ENCODE data around the gene MAP4.
"Not testable (repeated sequence)": the region's sequence is repeated elsewhere in the genome, so short reads cannot be mapped to it uniquely, and the experiment has no call there.

The MAP4 gene, protein sequence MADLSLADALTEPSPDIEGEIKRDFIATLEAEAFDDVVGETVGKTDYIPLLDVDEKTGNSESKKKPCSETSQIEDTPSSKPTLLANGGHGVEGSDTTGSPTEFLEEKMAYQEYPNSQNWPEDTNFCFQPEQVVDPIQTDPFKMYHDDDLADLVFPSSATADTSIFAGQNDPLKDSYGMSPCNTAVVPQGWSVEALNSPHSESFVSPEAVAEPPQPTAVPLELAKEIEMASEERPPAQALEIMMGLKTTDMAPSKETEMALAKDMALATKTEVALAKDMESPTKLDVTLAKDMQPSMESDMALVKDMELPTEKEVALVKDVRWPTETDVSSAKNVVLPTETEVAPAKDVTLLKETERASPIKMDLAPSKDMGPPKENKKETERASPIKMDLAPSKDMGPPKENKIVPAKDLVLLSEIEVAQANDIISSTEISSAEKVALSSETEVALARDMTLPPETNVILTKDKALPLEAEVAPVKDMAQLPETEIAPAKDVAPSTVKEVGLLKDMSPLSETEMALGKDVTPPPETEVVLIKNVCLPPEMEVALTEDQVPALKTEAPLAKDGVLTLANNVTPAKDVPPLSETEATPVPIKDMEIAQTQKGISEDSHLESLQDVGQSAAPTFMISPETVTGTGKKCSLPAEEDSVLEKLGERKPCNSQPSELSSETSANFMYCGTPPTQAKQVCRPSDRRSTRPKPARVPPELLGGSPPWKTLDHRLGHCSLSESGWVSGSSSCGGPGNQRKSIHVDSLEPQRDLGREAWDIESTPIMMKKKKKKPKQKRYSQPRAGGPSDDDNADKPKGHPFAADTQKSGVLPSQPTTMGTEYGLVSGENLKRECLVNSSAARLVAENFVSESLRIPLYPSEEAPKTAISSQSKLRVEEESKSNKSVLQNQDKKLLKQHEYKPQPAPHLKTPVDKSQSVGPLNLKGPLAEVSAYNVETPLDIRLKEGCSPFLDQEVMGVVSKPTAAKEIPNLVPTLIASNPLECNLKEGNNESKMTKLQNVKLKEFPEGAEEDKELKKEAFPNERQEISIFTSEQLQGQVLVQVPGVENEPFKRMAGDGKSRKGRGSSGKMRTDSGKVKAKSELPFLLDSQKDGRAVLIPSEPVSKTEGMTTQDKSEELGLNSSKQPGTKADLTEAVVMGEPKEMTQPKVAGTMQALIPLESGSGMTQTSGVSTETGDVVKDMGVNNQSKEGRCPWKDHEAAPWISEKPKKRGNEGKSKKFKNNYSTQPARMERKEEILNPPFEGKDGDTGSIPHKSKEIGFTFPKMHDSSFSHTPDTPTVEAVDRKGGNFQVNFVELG (N-terminal part only)

DNA sequence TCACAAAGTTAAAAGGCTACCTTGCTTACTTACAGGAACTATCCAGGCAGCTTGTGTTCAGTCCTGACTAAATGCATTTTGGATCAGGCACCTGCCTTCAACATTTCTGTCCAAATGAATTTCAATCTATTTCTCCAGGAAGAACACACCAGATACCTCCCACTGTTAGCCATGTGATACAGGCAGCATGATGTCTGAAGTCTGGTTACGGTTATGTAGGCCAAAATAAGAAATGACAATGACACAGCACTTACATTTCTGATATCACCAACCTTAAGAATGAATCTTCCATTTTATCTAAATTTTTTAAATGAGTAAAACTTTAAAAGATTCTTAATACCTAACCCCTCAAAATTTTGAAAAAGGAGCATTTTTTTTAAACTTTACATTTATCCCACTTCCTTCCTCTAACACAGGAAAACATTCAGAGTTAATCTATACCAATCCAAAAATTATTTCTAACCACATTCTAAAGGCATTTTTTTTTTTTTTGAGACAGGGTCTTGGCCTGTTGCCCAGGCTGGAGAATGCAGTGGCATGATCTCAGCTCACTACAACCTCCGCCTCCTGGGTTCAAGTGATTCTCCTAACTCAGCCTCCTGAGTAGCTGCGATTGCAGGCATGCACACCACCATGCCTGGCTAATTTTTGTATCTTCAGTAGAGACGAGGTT lies at the start of gene MAP4:
Gene MAP4 (minus strand): TSS at position 116 of the 673 bp plus-strand sequence. CDS start 17,556 bp downstream, outside the sequence.
- no peak for DNase-seq

DNA sequence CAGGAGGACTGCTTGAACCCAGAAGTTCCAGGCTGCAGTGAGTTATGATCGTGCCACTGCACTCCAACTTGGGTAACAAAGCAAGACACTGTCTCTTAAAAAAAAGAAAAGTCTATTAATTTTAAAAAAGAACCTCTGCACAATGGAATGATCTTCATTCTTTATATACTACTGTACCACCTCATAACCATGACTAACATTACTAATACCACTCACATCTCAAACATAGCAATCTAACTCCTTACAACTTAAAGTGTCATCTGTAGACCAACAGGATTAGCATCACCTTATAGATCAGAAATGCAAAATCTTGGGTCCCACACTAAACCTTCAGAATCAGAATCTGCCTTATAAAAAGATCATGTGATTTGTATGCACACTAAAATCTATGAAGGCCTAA lies 48.8 kb upstream of the MAP4 start:
- no peak for DNase-seq

DNA sequence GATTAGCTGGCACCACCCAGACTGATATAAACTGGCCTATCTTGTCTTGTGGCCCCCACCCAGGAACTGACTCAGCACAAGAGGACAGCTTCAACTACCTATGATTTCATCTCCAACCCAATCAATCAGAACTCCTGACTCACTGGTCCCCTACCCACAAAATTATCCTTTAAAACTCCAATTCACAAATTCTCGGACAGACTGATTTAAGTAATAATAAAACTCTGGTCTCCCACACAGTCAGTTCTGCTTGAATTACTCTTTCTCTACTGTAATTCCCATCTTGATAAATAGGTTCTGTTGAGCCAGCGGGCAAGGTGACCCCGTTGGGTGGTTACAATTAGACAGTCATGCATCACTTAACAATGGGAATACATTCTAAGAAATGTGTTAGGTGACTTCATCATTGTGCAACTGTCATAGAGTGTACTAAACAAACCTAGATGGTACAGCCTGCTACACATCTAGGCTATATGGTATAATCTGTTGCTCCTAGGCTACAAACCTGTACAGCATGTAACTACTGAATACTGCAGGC lies 48.1 kb upstream of the MAP4 start:
- no peak for DNase-seq

DNA sequence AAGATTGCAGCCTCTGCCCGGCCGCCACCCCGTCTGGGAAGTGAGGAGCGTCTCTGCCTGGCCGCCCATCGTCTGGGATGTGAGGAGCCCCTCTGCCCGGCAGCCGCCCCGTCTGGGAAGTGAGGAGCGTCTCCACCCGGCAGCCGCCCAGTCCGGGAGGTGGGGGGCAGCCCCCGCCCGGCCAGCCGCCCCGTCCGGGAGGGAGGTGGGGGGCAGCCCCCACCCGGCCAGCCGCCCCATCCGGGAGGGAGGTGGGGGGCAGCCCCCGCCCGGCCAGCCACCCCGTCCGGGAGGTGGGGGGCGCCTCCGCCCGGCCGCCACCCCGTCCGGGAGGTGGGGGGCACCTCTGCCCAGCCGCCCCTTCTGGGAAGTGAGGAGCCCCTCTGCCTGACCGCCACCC lies 45.4 kb upstream of the MAP4 start:
- DNase-seq: not testable (repeated sequence)

DNA sequence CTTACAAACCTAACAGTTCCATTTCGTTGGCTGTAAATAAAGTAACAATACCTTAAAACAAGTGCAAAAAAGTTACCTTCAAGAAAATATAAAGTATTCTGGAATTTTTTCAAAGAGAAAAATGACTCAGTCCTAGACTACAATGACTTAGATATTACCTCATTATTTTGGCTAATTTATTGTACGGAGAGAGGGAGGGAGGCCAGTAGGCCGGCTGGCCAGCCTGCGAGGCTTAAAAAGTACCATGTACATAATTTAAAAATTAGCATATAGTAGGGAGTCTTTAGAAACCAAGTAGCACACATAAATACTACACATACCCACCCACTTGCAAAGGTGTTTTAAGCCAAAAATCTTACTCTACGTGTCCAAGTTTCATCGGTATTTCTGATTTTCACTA lies 41.9 kb upstream of the MAP4 start:
- no peak for DNase-seq

DNA sequence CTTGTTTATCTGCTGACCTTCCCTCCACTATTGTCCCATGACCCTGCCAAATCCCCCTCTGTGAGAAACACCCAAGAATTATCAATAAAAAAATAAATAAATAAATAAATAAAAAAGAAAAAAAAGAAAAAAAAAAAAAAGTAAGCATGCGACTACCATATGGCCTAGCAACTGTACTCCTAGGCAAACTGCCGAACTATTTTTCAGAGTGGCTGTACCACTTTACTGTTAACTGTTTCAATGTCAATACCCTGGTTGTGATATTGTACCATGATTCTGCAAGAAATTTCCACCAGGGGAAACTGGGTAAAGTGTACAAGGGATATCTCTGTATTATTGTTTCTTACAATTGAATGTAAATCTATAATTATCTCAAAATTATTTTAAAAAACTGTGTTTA lies 41.3 kb upstream of the MAP4 start:
- DNase-seq: no peak

DNA sequence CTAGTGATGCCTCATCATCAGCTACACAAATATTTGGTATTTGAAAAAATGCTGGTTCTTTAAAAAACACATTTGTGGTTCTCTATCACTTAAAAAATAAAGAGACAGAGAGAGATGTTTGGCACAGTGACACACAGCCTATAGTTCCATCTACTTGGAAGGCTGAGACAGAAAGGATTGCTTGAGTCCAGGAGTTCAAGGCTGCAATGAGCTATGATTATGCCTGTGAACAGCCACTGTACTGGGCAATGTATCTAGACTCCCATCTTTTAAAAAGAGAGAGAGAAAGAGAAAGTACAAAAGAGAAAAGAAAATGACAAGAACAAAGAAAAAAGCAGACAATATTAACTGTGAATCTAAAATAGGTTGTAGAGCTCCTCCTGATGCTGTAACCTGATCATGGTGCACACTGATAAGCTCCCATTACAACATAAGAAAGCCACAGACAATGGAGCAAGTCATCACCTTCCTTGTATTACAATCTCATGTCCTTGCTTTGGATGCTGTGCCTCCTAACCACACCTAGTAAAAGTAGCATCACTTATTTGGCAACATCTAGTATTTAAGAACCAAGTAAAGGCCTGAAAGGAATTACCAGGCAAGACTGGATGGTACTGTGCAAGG lies 31.7 kb upstream of the MAP4 start:
- DNase-seq: no peak

DNA sequence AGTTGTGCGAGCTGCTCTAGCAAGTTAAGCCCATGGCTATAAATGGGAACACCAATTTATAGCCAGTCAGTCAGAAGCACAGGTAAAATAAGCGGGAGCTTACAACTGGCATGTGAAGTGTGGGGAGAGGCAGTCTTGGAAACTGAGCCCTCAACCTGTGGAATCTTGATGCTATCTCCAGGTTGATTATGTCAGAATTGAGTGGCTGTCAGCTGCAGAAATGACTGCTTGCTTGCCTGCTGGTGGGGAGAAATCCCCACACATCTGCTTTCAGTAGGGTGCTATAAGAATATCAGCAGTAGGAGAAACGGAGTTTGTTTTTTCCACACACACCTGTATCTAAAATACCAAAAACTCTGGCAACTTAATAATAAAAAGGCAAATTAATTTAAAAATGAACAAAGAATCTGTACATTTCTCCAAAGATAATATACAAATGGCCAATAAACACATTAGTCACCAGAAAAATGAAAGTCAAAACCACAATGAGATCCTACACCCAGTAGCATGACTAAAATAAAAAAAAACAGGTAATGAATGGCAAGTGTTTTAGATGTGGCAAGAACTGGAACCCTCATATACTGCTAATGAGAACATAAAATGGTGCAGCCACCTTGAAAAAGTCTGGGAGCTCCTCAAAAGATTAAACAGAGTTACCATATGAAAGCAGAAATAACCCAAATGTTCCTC lies 26.0 kb upstream of the MAP4 start:
- no peak for DNase-seq

DNA sequence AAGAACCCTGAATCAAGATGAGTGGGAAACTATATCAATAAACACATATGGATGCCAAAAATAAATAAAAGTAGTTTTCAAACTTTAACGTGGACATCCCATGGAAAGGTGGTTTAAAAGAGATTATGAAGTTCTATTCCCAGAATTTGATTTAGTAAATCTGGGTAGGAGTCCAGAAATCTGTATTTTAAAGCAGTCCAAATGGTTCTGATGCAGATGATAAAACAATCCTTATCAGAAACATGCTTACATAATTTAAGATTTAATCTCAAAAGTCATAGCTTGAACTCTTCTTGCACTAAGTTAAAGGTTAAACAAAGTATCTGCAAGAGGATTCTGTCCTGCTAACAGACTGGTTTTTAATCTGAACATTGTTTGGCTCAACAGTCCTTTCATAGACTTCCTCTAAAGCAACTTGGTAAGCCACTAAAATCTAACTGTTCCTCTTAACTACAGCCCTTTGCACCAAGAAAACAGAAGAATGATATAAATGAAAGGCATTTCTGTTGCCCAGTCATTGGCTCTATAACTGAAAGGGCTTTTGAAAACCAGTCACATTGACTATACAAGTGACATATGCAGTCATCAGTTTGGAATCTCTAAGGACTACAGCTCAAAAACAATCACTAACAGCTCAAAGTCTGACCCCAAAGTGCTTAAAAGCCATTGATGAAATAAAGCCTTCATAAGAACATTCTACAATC lies 23.4 kb upstream of the MAP4 start:
- DNase-seq: no peak

DNA sequence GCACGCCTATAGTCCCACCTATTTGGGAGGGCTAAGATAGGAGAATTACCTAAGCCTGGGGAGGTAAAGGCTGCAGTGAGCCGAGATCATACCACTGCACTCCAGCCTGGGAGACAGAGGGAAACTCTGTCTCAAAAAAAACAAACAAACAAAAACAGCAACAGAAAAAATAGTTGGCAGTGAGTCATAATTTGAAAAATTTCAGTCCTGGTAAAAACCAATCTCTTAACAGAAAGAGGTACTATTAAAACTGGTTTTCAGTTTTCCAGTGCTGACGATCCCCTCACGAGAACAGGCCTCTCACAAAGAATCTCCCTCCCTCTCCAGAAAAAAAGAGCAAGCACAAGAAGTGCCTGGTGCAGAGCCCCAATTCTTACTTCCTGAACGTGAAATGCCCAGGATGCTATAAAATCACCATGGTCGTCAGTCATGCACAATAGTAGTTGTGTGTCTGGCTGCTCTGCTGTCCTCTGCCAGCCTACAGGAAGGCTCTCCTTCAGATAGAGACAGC lies 22.8 kb upstream of the MAP4 start:
- DNase-seq: no peak

DNA sequence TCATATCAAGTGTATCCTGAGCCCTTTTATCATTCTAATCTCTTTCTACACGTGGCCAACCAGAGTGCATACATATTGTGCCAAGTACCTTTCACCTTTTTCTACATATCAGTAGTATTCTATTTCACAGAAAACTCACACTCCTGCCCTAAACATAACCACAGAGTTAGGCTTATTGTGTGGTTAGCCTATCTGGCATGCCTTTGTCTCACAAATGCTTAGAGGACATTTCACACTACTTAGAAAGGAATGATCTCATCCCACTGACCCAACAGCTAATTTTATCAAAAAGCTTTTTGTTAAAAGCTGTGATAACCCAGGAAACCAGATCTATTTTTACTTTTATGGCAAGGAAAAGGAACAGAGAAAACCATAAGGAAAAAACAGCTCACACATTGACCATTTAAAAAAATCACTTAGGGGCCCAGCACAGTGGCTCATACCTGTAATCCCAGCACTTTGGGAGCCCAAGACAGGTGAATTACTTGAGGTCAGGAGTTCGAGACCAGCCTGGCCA lies 17.8 kb upstream of the MAP4 start:
- no peak for DNase-seq

DNA sequence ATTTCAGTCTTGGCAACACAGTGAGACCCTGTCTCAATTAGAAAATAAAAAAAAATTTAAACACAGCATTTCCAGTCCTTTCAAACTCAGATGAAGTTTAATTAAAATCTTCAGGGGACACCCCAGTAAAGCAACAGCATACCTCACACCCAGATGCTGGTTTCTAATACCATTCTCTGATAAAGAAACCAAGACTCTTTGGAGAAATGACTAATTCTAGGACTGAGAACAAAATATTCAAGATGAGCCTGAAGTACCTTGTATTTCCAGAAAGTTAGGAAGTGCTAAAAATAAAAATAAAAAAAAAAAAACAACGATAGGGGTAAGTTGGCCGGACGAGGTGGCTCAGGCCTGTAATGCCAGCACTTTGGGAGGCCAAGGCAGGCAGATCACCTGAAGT lies 14.0 kb upstream of the MAP4 start:
- DNase-seq: no peak

DNA sequence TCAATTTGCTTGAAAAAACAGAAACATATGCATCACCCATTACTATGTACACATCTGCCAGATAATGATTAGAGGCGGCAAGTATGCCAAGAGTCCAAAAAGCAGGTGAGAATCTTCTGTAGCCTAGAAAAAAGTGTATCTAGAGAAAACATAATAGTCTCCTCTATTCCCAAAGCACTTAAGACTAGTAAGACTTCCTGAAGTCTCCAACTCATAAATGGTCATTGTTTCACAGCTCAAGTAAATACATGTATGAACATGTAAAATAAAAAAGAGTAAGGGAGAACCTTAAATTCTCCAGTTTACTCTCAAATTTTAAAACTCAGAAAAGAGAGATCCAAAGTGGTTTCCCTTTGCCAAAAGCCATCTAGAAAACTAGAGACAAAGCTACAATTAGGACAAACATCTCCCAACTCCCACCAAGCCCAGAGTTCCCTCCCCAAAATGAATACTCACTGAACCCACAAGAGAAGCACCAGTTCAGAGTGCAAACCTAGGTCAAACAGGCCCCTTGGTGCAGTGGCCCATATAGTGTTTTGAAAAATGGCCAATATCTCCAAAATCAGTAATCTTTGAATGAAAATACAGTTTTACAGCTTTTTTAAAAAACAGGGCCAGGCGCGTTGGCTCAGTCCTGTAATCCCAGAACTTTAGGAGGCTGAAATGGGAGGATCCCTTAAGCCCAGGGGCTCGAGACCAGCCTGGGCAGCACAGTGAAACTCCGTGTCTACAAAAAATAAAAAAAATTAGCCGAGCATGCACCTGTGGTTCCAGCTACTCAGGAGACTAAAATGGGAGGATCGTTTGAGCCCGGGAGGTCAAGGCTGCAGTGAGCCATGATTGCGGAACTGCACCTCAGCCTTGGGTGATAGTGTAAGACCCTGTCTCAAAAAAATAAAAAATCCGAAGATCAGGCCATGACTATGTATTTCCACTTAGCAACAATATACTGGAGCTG lies 11.0 kb upstream of the MAP4 start:
- no peak for DNase-seq

DNA sequence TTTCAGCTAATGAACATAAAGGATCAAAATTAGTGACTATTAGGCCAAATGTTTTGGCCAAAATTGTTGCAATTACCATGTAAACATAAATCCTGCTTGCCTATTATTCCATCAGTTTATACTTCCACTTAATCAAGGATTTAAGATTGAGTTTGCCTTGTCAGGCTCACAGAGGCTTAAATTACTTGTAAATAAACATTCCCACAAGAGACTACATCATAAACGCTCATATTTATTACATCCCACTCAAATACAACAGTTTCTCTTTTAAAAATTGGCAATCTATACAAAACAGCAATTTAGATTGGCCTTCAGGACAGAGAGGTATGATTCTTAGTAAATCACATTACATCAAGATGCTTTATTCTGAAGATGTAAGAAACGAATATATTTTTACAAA lies 9.9 kb upstream of the MAP4 start:
- no peak for DNase-seq

DNA sequence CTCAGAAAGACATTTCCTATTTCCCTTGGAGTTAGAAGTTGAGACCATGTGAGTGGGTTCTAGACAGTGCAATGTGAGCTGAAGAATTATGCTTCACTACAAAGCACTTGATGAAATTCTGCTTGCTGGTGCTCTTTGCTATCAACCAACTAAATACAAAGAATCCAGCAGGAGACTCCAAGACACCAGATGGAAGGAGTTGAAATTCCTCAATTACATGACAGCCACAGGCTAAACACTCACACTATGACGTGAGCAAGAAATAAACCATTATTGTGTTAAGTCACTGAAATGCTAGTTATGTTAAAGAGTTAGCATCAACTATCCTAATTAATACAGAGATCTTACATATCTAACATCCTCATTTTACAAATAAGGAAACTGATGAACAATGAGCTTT lies 8.2 kb upstream of the MAP4 start:
- DNase-seq: no peak

DNA sequence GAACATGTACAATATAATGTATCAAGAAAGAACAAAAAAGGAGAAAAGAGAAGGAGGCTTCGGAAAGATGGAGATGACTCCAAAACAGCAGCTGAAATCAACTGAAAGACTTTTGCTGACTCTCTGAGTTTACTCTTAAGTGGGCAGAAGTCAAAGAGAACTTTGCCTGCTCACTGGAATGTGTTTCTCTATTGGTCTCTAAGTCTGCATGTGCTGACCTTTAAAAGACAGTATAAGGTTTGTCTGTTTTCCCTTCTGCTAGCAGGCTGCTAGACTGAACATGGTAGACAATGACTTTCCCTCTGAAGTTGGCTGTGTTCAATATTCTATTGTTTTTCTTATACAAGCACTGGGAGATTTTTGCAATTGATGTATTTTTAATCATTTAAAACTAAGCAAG lies 7.2 kb upstream of the MAP4 start:
- DNase-seq: no peak

DNA sequence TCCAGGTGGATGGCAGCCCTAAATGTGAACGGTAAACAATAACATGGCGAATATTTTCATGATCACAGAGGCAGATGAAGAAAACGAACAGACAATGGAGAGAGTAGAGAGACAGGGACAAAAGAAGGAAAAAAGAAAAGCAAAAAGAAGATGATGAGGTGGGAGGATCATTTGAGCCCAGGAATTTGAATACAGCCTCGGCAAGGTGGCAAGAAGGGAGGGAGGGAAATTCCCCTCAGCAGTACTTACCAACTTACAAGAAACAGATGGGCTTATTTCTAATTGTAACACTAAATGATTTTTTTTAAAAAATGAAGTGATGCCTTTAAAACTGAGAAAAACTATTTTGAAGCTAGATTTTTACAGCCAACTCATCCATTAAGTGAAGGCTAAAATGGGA lies 6.0 kb upstream of the MAP4 start:
- DNase-seq: no peak

DNA sequence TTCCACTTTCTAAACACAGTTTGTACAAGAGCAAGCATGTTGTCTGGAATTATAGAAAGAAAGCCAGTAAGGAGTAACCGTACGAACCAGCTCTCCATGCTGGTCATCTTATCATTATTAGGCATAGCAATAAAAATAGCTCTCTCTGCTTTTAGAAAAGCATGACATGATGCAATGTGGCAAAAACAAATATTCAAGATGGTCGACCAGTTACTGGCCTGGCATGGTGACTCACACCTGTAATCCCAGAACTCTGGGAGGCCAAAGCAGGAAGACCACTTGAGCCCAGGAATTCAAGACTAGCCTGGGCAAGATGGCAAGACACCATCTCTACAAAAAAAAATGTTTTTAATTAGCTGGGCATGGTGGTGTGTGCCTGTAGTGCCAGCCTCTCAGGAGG lies 2.6 kb upstream of the MAP4 start:
- no peak for DNase-seq
